ENCODE data around the gene TSPAN9.

DNA sequence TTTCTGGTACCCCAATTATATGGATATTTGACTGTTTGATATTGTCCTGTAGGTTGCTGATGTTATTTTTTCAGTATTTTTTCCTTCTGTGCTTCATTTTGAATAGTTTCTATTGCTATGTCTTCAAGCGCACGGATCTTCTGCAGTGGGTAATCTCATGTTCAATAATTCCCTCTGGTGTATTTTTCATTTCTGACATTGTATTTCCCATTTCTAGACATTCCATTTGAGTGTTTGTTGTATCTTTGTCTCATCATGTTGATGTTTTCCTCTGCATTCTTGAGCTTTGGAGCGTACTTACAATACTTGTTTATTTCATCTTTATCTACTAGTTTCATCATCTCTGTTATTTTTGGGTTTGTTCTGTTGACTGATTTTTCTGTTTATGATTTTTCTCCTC is 22.0 kb downstream of the TSPAN9 start:
- TF ChIP-seq, protein P1, sequence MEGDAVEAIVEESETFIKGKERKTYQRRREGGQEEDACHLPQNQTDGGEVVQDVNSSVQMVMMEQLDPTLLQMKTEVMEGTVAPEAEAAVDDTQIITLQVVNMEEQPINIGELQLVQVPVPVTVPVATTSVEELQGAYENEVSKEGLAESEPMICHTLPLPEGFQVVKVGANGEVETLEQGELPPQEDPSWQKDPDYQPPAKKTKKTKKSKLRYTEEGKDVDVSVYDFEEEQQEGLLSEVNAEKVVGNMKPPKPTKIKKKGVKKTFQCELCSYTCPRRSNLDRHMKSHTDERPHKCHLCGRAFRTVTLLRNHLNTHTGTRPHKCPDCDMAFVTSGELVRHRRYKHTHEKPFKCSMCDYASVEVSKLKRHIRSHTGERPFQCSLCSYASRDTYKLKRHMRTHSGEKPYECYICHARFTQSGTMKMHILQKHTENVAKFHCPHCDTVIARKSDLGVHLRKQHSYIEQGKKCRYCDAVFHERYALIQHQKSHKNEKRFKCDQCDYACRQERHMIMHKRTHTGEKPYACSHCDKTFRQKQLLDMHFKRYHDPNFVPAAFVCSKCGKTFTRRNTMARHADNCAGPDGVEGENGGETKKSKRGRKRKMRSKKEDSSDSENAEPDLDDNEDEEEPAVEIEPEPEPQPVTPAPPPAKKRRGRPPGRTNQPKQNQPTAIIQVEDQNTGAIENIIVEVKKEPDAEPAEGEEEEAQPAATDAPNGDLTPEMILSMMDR (IDR thresholded peaks at IDR 0.05) = no peak
- no peak for TF ChIP-seq POLR2A (IDR thresholded peaks at IDR 0.05)
- no peak for TF ChIP-seq EP300 (IDR thresholded peaks at IDR 0.05)
- TF ChIP-seq POLR2AphosphoS5 (IDR thresholded peaks at IDR 0.05) = no peak

Measured in suprapubic skin (tissue), 4 donors.